ENCODE data around the gene RAB44.

RAB44 gene

DNA sequence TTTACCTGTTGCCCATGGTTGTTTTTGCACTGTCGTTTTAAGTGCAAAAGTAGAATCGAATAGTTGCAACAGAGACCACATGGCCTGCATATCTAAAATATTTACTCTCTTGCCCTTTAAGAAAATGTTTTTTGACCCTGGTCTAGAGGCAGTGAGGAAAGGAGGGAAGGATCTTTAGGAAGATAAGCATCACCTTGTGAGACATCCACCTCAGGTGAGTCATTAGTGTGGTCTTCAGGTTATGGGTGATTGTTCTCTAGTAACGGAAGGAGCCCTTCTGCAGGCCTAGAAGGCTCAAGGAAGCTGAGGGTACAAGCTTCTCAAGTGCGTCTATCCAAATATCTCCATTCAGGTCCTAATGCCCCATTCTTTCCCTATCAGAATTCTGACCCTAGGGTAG lies 6.6 kb upstream of the RAB44 start:
- no peaks in the 10 kb centered on the region for H3K4me1 ChIP-seq
- no peaks in the 10 kb centered on the region for H3K27me3 ChIP-seq
- no peak overlapping the region for H3K4me3 ChIP-seq (ENCODE audit: low read depth, low read length)
- H3K9me3 ChIP-seq = no peaks in the 10 kb centered on the region
- TF ChIP-seq, protein P1, sequence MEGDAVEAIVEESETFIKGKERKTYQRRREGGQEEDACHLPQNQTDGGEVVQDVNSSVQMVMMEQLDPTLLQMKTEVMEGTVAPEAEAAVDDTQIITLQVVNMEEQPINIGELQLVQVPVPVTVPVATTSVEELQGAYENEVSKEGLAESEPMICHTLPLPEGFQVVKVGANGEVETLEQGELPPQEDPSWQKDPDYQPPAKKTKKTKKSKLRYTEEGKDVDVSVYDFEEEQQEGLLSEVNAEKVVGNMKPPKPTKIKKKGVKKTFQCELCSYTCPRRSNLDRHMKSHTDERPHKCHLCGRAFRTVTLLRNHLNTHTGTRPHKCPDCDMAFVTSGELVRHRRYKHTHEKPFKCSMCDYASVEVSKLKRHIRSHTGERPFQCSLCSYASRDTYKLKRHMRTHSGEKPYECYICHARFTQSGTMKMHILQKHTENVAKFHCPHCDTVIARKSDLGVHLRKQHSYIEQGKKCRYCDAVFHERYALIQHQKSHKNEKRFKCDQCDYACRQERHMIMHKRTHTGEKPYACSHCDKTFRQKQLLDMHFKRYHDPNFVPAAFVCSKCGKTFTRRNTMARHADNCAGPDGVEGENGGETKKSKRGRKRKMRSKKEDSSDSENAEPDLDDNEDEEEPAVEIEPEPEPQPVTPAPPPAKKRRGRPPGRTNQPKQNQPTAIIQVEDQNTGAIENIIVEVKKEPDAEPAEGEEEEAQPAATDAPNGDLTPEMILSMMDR (IDR thresholded peaks at IDR 0.05; ENCODE audit: low read depth, low read length) = no peak
- no peaks in the 10 kb centered on the region for H3K36me3 ChIP-seq
- no peak for DNase-seq

DNA sequence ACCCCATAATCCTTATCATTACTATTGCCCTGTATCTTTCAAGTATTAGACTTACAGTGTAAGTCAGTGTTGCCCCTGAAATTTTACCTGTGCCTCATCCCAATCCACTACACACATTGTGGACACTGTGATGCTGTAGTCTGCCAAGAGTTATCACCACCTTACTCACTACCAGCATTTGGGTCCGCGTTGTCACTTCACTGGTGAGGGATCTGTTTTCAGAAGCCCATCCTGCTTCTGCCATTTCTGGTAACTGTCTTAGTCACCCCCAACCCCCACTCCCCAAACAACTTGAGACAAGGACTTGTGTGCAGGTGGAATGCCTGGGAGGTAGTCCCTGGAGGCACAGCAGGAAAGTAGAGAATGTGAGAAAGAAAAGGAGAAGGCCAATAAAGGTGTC lies 6.0 kb upstream of the RAB44 start:
- Histone ChIP-seq H3K27me3 (no peaks in the 10 kb centered on the region), H3K36me3 (no peaks in the 10 kb centered on the region), H3K4me1 (no peaks in the 10 kb centered on the region), H3K4me3 (ENCODE audit: low read depth, low read length) (no peak overlapping the region), H3K9me3 (no peaks in the 10 kb centered on the region)
- DNase-seq = no peak
- TF ChIP-seq, protein P1 (IDR thresholded peaks at IDR 0.05; ENCODE audit: low read depth, low read length) = no peak

DNA sequence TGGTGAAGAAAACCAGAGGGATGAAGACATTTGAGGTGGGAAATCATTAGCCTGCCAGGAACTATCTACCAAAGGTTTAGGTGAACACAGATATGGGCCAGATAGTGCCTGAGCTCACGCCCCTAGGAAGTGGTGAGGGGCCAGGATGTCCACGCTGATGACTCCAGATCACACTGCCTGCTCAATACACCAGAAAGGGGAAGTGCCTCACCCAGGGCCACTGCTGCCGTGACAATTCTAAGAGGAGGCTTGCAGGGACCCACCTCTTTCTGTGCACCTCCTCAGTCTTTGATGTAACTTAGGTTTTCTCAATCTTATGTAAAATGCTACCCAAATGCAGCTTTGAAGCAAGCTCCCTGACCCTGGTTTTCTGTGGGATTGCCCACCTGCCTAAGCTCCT lies 5.4 kb upstream of the RAB44 start:
- no peaks in the 10 kb centered on the region for H3K27me3 ChIP-seq
- TF ChIP-seq, protein P1 (IDR thresholded peaks at IDR 0.05; ENCODE audit: low read depth, low read length) = no peak

DNA sequence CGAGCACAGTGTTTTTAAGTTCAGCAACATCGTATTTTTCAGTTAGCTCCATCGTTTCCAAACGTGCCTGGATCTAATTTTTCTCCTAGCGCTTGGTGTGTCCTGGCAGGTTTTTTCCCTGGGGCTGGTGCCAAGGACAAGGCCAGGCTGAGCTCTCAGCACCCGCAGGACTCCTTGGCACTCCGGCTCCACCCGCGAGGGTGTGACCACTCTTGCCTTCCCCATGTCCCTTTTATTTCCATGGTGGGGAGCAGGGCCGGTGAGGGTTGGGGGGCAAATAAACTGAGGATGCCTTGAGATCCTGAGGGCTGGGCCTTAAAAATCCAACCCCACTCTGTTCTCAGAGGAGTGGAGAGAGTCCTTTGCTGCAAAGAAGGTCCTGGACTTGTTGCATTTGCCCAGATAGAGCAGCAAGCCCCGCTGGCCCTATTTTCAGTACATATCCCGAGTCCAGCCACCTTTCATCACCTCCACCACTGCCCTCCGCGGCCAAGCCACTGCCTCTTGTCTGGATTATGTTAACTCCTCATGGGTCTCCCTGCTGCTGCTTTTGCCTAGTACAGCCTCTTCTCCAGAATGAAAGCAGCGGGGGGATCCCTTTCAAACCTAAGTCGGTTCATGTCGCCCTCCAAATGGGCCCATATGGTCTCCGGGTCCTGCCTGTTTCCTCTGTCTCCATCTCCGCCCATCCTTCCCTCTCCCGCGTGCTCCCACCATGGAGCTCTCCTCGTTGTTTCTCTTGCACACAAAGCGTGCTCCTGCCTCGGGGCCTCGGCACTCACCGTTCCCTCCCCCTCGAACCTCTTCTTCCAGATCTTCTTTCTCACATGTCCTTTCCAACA lies 4.5 kb upstream of the RAB44 start:
- Histone ChIP-seq H3K27me3 (no peaks in the 10 kb centered on the region), H3K4me3 (ENCODE audit: low read depth, low read length) (no peak overlapping the region), H3K4me1 (no peaks in the 10 kb centered on the region), H3K36me3 (no peaks in the 10 kb centered on the region), H3K9me3 (no peaks in the 10 kb centered on the region)
- DNase-seq = no peak
- TF ChIP-seq, protein P1 (IDR thresholded peaks at IDR 0.05; ENCODE audit: low read depth, low read length) = no peak

More for the DNA sequence above, 5.4 kb upstream of the RAB44 start:
- Histone ChIP-seq H3K9me3 (no peaks in the 10 kb centered on the region), H3K4me3 (ENCODE audit: low read depth, low read length) (no peak overlapping the region), H3K4me1 (no peaks in the 10 kb centered on the region), H3K36me3 (no peaks in the 10 kb centered on the region)
- DNase-seq = no peak

DNA sequence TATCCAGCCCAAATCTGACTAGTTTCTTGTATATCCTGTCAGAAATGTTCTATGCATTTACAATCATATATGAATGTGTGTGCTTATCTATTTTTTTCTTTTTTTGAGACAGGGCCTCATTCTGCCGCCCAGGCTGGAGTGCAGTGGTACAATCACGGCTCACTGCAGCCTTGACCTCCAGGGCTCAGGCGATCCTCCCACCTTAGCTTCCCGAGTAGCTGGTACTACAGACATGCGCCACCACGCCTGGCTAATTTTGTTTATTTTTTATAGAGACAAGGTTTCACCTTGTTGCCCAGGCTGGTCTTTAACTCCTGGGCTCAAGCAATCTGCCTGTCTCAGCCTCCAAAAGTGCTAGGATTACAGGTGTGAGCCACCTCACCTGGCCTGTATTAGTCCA lies 3.0 kb upstream of the RAB44 start:
- Histone ChIP-seq H3K4me1 (no peaks in the 10 kb centered on the region), H3K36me3 (no peaks in the 10 kb centered on the region), H3K9me3 (no peaks in the 10 kb centered on the region), H3K4me3 (ENCODE audit: low read depth, low read length) (no peak overlapping the region), H3K27me3 (no peaks in the 10 kb centered on the region)
- no peak for DNase-seq
- TF ChIP-seq, protein P1 (IDR thresholded peaks at IDR 0.05; ENCODE audit: low read depth, low read length) = no peak

DNA sequence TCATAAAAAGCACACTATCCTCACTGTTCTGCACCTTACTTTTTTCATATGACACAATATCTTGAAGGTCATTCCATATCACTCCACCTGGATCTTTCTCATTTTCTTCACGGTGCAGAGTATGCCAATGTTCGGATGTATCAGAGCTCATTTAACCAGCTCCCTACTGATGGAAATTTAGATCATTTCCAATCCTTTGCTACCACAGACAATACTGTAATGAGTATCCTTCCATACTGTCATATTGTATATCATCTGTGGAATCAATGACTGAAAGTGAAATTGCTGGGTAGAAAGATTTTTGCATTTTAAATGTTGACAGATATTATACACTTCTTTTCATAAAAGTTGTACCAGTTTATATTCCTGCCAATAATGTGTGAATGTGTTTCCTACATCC lies 2.2 kb upstream of the RAB44 start:
- no peaks in the 10 kb centered on the region for H3K36me3 ChIP-seq
- no peaks in the 10 kb centered on the region for H3K4me1 ChIP-seq
- no peaks in the 10 kb centered on the region for H3K9me3 ChIP-seq
- H3K4me3 ChIP-seq (ENCODE audit: low read depth, low read length) = no peak overlapping the region
- TF ChIP-seq, protein P1 (IDR thresholded peaks at IDR 0.05; ENCODE audit: low read depth, low read length) = no peak
- no peaks in the 10 kb centered on the region for H3K27me3 ChIP-seq
- no peak for DNase-seq
